Liver (tissue), 9 donors: ENCODE results near the gene SP140. TPM values are rescaled to one million over a fixed set of nuclear protein-coding genes. Genes with fewer than 3 reads are reported as not detected.

Experiments
- DNase-seq: peaks from one replicate; pipeline ENCODE4 v3.0.0-alpha.2; 2017; ENCODE audit warnings: low spot score
- H3K27ac ChIP-seq, 2 donors: one replicate each; pipeline ENCODE4 v1.7.0; 2013; ENCODE audit warnings: inconsistent platforms in 2 of 2, low read length in 2 of 2, control low read depth in 1 of 2, low read depth in 1 of 2, mild to moderate bottlenecking in 1 of 2
- H3K27me3 ChIP-seq, 4 donors: one replicate each; pipeline versions ENCODE4 v1.6.1 to v1.7.0; 2013; ENCODE audit warnings: low read length in 3 of 4, inconsistent platforms in 1 of 4, mild to moderate bottlenecking in 1 of 4, moderate library complexity in 1 of 4; ENCODE audit not compliant: control insufficient read depth in 4 of 4, insufficient read depth in 4 of 4
- H3K36me3 ChIP-seq, 4 donors: one replicate each; pipeline versions ENCODE4 v1.6.1 to v1.7.0; 2013; ENCODE audit warnings: low read length in 3 of 4, mild to moderate bottlenecking in 3 of 4, low read depth in 1 of 4, moderate library complexity in 1 of 4; ENCODE audit not compliant: control insufficient read depth in 4 of 4, insufficient read depth in 3 of 4
- H3K4me1 ChIP-seq, 4 donors: one replicate each; pipeline versions ENCODE4 v1.6.1 to v1.7.0; 2013; ENCODE audit warnings: low read length in 3 of 4, mild to moderate bottlenecking in 3 of 4, moderate library complexity in 1 of 4; ENCODE audit not compliant: control insufficient read depth in 4 of 4, insufficient read depth in 4 of 4
- H3K4me3 ChIP-seq, 3 donors: one replicate each; pipeline versions ENCODE4 v1.6.1 to v1.7.0; 2013; ENCODE audit warnings: low read length in 3 of 3, control low read depth in 1 of 3, low read depth in 1 of 3, mild to moderate bottlenecking in 1 of 3
- H3K9ac ChIP-seq, 2 donors: one replicate each; pipeline ENCODE4 v1.7.0; 2013; ENCODE audit warnings: low read length in 2 of 2, mild to moderate bottlenecking in 2 of 2, moderate library complexity in 2 of 2, control low read depth in 1 of 2, low read depth in 1 of 2
- H3K9me3 ChIP-seq, 4 donors: one replicate each; pipeline versions ENCODE4 v1.6.1 to v1.7.0; 2013; ENCODE audit warnings: low read length in 3 of 4; ENCODE audit not compliant: control insufficient read depth in 4 of 4
- EGR1 ChIP-seq, 2 donors: IDR thresholded peaks; 2 replicates each; pipeline ENCODE4 v1.6.1; 2016 to 2018; ENCODE audit warnings: antibody characterized with exemption in 2 of 2, low read depth in 2 of 2
- FOXA1 ChIP-seq: IDR thresholded peaks from 2 replicates; pipeline ENCODE4 v1.6.1; 2016; ENCODE audit warnings: antibody characterized with exemption
- FOXA2 ChIP-seq: IDR thresholded peaks from 2 replicates; pipeline ENCODE4 v1.6.1; 2016; ENCODE audit warnings: antibody characterized with exemption
- GABPA ChIP-seq, 2 donors: IDR thresholded peaks in 1 of 2; conservative IDR thresholded peaks in 1 of 2; 2 replicates each; pipeline ENCODE4 v1.6.1; 2016; ENCODE audit warnings: antibody characterized with exemption in 2 of 2, mild to moderate bottlenecking in 1 of 2, moderate library complexity in 1 of 2
- HNF4A ChIP-seq, 2 donors: conservative IDR thresholded peaks; 2 replicates each; pipeline ENCODE4 v1.6.1; 2016; ENCODE audit warnings: antibody characterized with exemption in 2 of 2, mild to moderate bottlenecking in 2 of 2
- HNF4G ChIP-seq: IDR thresholded peaks from 2 replicates; pipeline ENCODE4 v1.6.1; 2016; ENCODE audit warnings: antibody characterized with exemption
- JUND ChIP-seq, 2 donors: IDR thresholded peaks; 2 replicates each; pipeline ENCODE4 v1.6.1; 2016; ENCODE audit warnings: antibody characterized with exemption in 2 of 2
- NR2F2 ChIP-seq: IDR thresholded peaks from 2 replicates; pipeline ENCODE4 v1.6.1; 2016; ENCODE audit warnings: antibody characterized with exemption
- RAD21 ChIP-seq, 2 donors: IDR thresholded peaks; 2 replicates each; pipeline ENCODE4 v1.6.1; 2016; ENCODE audit warnings: antibody characterized with exemption in 2 of 2, mild to moderate bottlenecking in 2 of 2
- RXRA ChIP-seq, 2 donors: IDR thresholded peaks; 2 replicates each; pipeline ENCODE4 v1.6.1; 2017 to 2018; ENCODE audit warnings: antibody characterized with exemption in 2 of 2, mild to moderate bottlenecking in 1 of 2
- SP1 ChIP-seq: IDR thresholded peaks from 2 replicates; pipeline ENCODE4 v1.6.1; 2018; ENCODE audit warnings: antibody characterized with exemption, mild to moderate bottlenecking
- TAF1 ChIP-seq: conservative IDR thresholded peaks from 2 replicates; pipeline ENCODE4 v1.6.1; 2016; ENCODE audit warnings: antibody characterized with exemption, mild to moderate bottlenecking
- YY1 ChIP-seq: IDR thresholded peaks from 2 replicates; pipeline ENCODE4 v1.6.1; 2016; ENCODE audit warnings: antibody characterized with exemption, mild to moderate bottlenecking
- WGBS: extraction: QIAGEN DNeasy Blood & Tissue Kit; methylation state at CpG from one replicate; pipeline ENCODE4 v1.1.7; 2013; 5-methylcytosine and 5-hydroxymethylcytosine counted together
- polyA plus RNA-seq, 2 donors: library from polyadenylated mRNA; stranded (reverse) in 1 of 2; unstranded in 1 of 2; fragments of 200-250 nt in 1 of 2; fragments of >200 nt in 1 of 2; fragmentation: Nextera tagmentation in 1 of 2; extraction: Ambion mirVana in 1 of 2; gene quantifications; one replicate each; pipeline versions ENCODE4 v1.2.1 to v1.2.3, GENCODE V29; 2013 to 2015
- total RNA-seq, 2 donors: library from RNA; depleted of rRNA; stranded (reverse); fragments of >200 nt; gene quantifications; one replicate each; pipeline ENCODE4 v1.2.3, GENCODE V29; 2014
- TF ChIP-seq, protein P1 (sequence below): fragments of 150-350 bp; IDR thresholded peaks from 2 replicates; pipeline ENCODE4 v1.5.1; 2017; ENCODE audit warnings: improper control_type of control experiment, low read depth, low read length; ENCODE audit not compliant: missing input control
- TF ChIP-seq, protein P2 (sequence below): IDR thresholded peaks from 2 replicates; pipeline ENCODE4 v1.6.1; 2016; ENCODE audit warnings: antibody characterized with exemption
- TF ChIP-seq, protein P3 (sequence below): IDR thresholded peaks from 2 replicates; pipeline ENCODE4 v1.6.1; 2016; ENCODE audit warnings: antibody characterized with exemption
- TF ChIP-seq, protein P4 (sequence below): IDR thresholded peaks from 2 replicates; pipeline ENCODE4 v1.6.1; 2016; ENCODE audit warnings: antibody characterized with exemption
- donor health status: healthy.
- donor health status: healthy.
- donor health status: healthy.
- donor health status: healthy.
- donor health status: healthy.

SP140 gene
- total and polyA plus RNA-seq, 4 donors: 0.40 to 1.8 (median 0.77) TPM

DNA sequence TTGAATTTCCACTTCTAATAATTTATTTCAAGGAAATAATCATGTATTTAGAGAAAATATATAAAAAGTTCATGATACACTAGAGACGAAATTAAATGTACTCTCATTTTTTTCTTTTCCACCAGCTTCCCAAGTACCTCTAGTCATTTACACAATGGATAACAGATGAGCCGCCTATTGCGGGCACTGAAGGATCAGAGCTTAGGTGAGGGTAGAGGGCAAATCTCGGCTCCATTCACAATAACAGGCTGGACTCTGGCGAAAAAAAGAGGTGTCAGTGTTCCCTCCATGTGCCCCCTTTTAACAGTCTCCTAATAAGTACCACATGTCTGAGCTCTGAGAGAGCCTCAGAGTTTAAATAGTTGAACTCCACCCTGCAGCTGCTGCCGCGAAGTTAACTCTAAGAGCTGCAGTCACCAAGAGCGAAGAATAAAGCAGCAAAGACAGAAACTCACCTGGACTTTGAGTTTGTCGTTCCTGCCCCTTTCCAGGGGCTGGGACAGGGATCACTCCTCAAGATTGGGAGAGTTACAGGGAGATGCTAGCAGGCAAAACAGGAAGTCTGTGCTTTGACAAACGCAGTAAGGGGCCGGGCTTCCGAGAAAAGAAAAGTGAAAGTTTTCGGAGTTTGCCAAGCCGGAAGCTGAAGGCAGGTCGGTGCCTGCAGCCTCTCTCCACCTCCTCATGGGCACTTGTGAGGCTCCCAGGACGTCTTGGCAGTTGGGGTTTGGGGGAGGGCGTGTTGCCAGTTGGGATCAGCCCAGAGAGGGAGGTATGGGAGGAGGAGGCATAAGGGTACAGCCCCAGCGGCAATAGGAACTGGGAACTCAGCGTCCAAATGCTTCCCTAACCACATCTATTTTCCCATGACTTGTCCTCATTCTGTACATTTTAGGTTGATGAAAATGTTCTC, 5.9 kb upstream of the SP140 start, which contains the start of gene SP110:
SP110 (minus strand) TSS at position 566 of the 913 bp plus-strand sequence. CDS start 3,057 bp downstream, outside the sequence.
- TF ChIP-seq FOXA2 (no peak), TAF1 (peak; percentile 12), RAD21 (IDR thresholded peaks at IDR 0.05) (peak; percentile 49 to 57), HNF4A (conservative IDR thresholded peaks at IDR 0.05) (no peak), JUND (IDR thresholded peaks at IDR 0.05) (peak in 1 of 2 donors; percentile 30), YY1 (no peak), EGR1 (IDR thresholded peaks at IDR 0.05; ENCODE audit: low read depth in 2 of 2) (peak in 1 of 2 donors; percentile 27), SP1 (peak; percentile 35), GABPA (IDR thresholded peaks at IDR 0.05 in 1 of 2, conservative IDR thresholded peaks at IDR 0.05 in 1 of 2) (peak; percentile 53 to 86), NR2F2 (no peak)
- TF ChIP-seq, protein P1, sequence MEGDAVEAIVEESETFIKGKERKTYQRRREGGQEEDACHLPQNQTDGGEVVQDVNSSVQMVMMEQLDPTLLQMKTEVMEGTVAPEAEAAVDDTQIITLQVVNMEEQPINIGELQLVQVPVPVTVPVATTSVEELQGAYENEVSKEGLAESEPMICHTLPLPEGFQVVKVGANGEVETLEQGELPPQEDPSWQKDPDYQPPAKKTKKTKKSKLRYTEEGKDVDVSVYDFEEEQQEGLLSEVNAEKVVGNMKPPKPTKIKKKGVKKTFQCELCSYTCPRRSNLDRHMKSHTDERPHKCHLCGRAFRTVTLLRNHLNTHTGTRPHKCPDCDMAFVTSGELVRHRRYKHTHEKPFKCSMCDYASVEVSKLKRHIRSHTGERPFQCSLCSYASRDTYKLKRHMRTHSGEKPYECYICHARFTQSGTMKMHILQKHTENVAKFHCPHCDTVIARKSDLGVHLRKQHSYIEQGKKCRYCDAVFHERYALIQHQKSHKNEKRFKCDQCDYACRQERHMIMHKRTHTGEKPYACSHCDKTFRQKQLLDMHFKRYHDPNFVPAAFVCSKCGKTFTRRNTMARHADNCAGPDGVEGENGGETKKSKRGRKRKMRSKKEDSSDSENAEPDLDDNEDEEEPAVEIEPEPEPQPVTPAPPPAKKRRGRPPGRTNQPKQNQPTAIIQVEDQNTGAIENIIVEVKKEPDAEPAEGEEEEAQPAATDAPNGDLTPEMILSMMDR: no peak
- TF ChIP-seq, protein P2, sequence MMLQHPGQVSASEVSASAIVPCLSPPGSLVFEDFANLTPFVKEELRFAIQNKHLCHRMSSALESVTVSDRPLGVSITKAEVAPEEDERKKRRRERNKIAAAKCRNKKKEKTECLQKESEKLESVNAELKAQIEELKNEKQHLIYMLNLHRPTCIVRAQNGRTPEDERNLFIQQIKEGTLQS: no peak
- TF ChIP-seq, protein P3, sequence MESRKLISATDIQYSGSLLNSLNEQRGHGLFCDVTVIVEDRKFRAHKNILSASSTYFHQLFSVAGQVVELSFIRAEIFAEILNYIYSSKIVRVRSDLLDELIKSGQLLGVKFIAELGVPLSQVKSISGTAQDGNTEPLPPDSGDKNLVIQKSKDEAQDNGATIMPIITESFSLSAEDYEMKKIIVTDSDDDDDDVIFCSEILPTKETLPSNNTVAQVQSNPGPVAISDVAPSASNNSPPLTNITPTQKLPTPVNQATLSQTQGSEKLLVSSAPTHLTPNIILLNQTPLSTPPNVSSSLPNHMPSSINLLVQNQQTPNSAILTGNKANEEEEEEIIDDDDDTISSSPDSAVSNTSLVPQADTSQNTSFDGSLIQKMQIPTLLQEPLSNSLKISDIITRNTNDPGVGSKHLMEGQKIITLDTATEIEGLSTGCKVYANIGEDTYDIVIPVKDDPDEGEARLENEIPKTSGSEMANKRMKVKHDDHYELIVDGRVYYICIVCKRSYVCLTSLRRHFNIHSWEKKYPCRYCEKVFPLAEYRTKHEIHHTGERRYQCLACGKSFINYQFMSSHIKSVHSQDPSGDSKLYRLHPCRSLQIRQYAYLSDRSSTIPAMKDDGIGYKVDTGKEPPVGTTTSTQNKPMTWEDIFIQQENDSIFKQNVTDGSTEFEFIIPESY: peak; percentile 15
- TF ChIP-seq, protein P4, sequence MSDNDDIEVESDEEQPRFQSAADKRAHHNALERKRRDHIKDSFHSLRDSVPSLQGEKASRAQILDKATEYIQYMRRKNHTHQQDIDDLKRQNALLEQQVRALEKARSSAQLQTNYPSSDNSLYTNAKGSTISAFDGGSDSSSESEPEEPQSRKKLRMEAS: peak; percentile 40
- Histone ChIP-seq H3K9ac (peak within 1 kb of the TSS; percentile 40 to 90), H3K4me1 (peaks cover 0 to 15% (median 7%) of the 10 kb centered on the region in 4 donors), H3K9me3 (no peaks in the 10 kb centered on the region), H3K27me3 (no peaks in the 10 kb centered on the region), H3K4me3 (peak within 1 kb of the TSS; percentile 80 to 97 (median 92)), H3K27ac (peak within 1 kb of the TSS; percentile 78 to 83), H3K36me3 (peaks cover 3 to 15% (median 12%) of the 10 kb centered on the region in 4 donors)
- DNase-seq: peak; percentile 69
- WGBS: under 1% methylated on average over 19 of the region's 19 CpGs

DNA sequence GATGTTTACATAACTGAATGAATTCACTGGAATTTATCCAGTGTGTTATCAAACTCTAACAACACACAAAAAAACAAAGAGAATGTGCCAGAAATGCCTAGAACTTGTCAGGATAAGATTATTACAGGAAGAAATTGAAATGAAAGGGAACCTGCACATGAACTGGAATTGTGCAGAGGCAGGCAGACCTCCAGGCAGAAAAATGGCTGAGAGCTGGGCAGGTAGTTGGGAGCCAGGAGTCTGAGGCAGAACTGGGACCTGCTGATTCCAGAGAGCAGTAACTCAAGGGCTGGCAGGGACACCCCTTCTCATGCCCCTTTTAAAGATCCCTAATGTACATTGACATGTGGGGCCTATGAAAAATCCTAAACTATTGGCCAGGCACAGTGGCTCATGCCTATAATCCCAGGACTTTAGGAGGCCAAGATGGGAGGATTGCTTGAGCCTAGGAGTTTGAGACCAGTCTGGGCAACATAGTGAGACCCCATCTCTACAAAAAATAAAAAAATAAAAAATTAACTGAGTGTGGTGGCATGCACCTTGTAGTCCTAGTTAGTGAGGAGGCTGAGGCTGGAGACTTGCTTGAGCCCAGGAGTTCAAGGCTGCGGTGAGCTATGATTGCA, 5.1 kb upstream of the SP140 start:
- Histone ChIP-seq H3K9ac (peak overlapping the region in 1 of 2 donors; percentile 90), H3K36me3 (peaks cover 3 to 9% (median 8%) of the 10 kb centered on the region in 4 donors), H3K9me3 (no peaks in the 10 kb centered on the region), H3K27ac (peak overlapping the region; percentile 78 to 83), H3K27me3 (no peaks in the 10 kb centered on the region), H3K4me3 (peak overlapping the region; percentile 80 to 97 (median 92)), H3K4me1 (peaks cover 0 to 15% (median 7%) of the 10 kb centered on the region in 4 donors)
- DNase-seq: no peak
- 96% methylated on average over 1 of the region's 1 CpG for WGBS
- TF ChIP-seq FOXA1 (no peak), RXRA (IDR thresholded peaks at IDR 0.05) (no peak), HNF4G (no peak), JUND (IDR thresholded peaks at IDR 0.05) (no peak), NR2F2 (no peak)
- TF ChIP-seq, protein P1: no peak
- TF ChIP-seq, protein P3: no peak
- TF ChIP-seq, protein P4: no peak
